IMR-90 (cell line): ENCODE data around the gene TMEM130. TPM values are rescaled to one million over a fixed set of nuclear protein-coding genes. Genes with fewer than 3 reads are reported as not detected.

ENCODE experiments used
- ATAC-seq: fragments of 200-7000 bp; cut with Tn5 transposase; 2 replicates; pipeline ENCODE4 v1.9.1; 2020; ENCODE audit warnings: low read depth, mild to moderate bottlenecking, moderate library complexity
- BruUV-seq: library from RNA; stranded (reverse); fragments of 400-500 nt; replicated peaks from 2 replicates; lab custom pipeline; 2021; lab: Mats Ljungman, UMichigan
- CTCF ChIA-PET: fragments of 300-600 bp; formaldehyde crosslinking; extraction: SDS; loops from one replicate; lab custom pipeline; 2021; ENCODE audit warnings: antibody characterized with exemption; lab: Yijun Ruan, JAX
- POLR2A ChIA-PET: fragments of 300-600 bp; sonication (Branson Sonifier 250); formaldehyde crosslinking; loops from one replicate; lab custom pipeline; 2022; ENCODE audit warnings: antibody characterized with exemption; ENCODE audit not compliant: unreplicated experiment; lab: Charles Lee
- DNase-seq: peaks from one replicate; pipeline ENCODE4 v3.0.0; 2013
- H2AFZ ChIP-seq: replicated peaks from 2 replicates; pipeline ENCODE3; 2013; ENCODE audit warnings: low read length, mild to moderate bottlenecking; ENCODE audit not compliant: poor library complexity
- H2AK5ac ChIP-seq: 2 replicates; pipeline ENCODE4 v1.6.1; 2013; ENCODE audit warnings: low read depth, low read length, inconsistent platforms
- H2AK9ac ChIP-seq: replicated peaks from 2 replicates; pipeline ENCODE3; 2013; ENCODE audit warnings: mild to moderate bottlenecking, low read depth, low read length, moderate library complexity; ENCODE audit not compliant: poor library complexity
- H2BK120ac ChIP-seq: 2 replicates; pipeline ENCODE4 v1.6.1; 2013; ENCODE audit warnings: low read depth, low read length, inconsistent platforms
- H2BK15ac ChIP-seq: 3 replicates; pipeline ENCODE4 v1.6.1; 2013; ENCODE audit warnings: low read depth, low read length, inconsistent platforms
- H2BK20ac ChIP-seq: 2 replicates; pipeline ENCODE4 v1.6.1; 2013; ENCODE audit warnings: low read depth, mild to moderate bottlenecking, inconsistent platforms, low read length, moderate library complexity
- H2BK5ac ChIP-seq: 2 replicates; pipeline ENCODE4 v1.6.1; 2013; ENCODE audit warnings: mild to moderate bottlenecking, low read depth, low read length, inconsistent platforms; ENCODE audit not compliant: poor library complexity, severe bottlenecking
- H3K14ac ChIP-seq: replicated peaks from 2 replicates; pipeline ENCODE4 v1.6.1; 2013; ENCODE audit warnings: low read depth, low read length, inconsistent platforms
- H3K18ac ChIP-seq: 2 replicates; pipeline ENCODE4 v1.6.1; 2013; ENCODE audit warnings: low read depth, low read length, control low read depth
- H3K23ac ChIP-seq: 2 replicates; pipeline ENCODE4 v1.6.1; 2013; ENCODE audit warnings: low read depth, low read length, inconsistent platforms
- H3K27ac ChIP-seq: 2 replicates; pipeline ENCODE4 v1.5.1; 2013; ENCODE audit warnings: mild to moderate bottlenecking, control low read depth, low read length; ENCODE audit not compliant: insufficient read depth
- H3K27me3 ChIP-seq: 2 replicates; pipeline ENCODE4 v1.6.1; 2013; ENCODE audit warnings: low read length; ENCODE audit not compliant: control insufficient read depth, insufficient read depth
- H3K36me3 ChIP-seq: 2 replicates; pipeline ENCODE4 v1.6.1; 2013; ENCODE audit warnings: low read length, mixed read lengths; ENCODE audit not compliant: control insufficient read depth, insufficient read depth
- H3K4ac ChIP-seq: 2 replicates; pipeline ENCODE4 v1.6.1; 2013; ENCODE audit warnings: low read depth, low read length, inconsistent platforms
- H3K4me1 ChIP-seq: 2 replicates; pipeline ENCODE4 v1.6.1; 2013; ENCODE audit warnings: low read length, mixed read lengths; ENCODE audit not compliant: control insufficient read depth, insufficient read depth
- H3K4me2 ChIP-seq: 2 replicates; pipeline ENCODE4 v1.6.1; 2013; ENCODE audit warnings: low read depth, mild to moderate bottlenecking, control low read depth, low read length, moderate library complexity
- H3K4me3 ChIP-seq: 2 replicates; pipeline ENCODE4 v1.5.1; 2013; ENCODE audit warnings: low read depth, mild to moderate bottlenecking, control low read depth, low read length, moderate library complexity; ENCODE audit not compliant: insufficient read depth
- H3K56ac ChIP-seq: 2 replicates; pipeline ENCODE4 v1.6.1; 2013; ENCODE audit warnings: low read length, inconsistent platforms; ENCODE audit not compliant: insufficient read depth; ENCODE audit errors: extremely low read depth
- H3K79me1 ChIP-seq, 2 experiments: 2 replicates each; pipeline ENCODE4 v1.6.1; 2013; ENCODE audit warnings: low read length in 2 of 2, inconsistent platforms in 1 of 2, low read depth in 1 of 2
- H3K9ac ChIP-seq: 2 replicates; pipeline ENCODE4 v1.6.1; 2013; ENCODE audit warnings: low read depth, low read length, control low read depth
- H3K9me1 ChIP-seq: 2 replicates; pipeline ENCODE4 v1.6.1; 2013; ENCODE audit warnings: low read length, inconsistent platforms; ENCODE audit not compliant: insufficient read depth
- H3K9me3 ChIP-seq: 2 replicates; pipeline ENCODE4 v1.6.1; 2013; ENCODE audit warnings: low read length; ENCODE audit not compliant: control insufficient read depth, insufficient read depth
- H4K20me1 ChIP-seq: 2 replicates; pipeline ENCODE4 v1.6.1; 2013; ENCODE audit warnings: low read length, inconsistent platforms; ENCODE audit not compliant: insufficient read depth
- H4K5ac ChIP-seq: 2 replicates; pipeline ENCODE4 v1.6.1; 2013; ENCODE audit warnings: mild to moderate bottlenecking, low read depth, low read length, control low read depth
- H4K8ac ChIP-seq, 2 experiments: 2 replicates each; pipeline ENCODE4 v1.6.1; 2013; ENCODE audit warnings: low read depth in 2 of 2, low read length in 2 of 2, control low read depth in 1 of 2, inconsistent platforms in 1 of 2
- H4K91ac ChIP-seq: 2 replicates; pipeline ENCODE4 v1.6.1; 2013; ENCODE audit warnings: low read depth, low read length, inconsistent platforms; ENCODE audit not compliant: insufficient read depth
- BHLHE40 ChIP-seq: fragments of 150-350 bp; IDR thresholded peaks from 2 replicates; pipeline ENCODE4 v1.6.1; 2016; ENCODE audit warnings: mild to moderate bottlenecking, low read depth, low read length
- CEBPB ChIP-seq: IDR thresholded peaks from 2 replicates; pipeline ENCODE4 v1.6.1; 2012; ENCODE audit warnings: low read depth, low read length, improper control_type of control experiment
- CHD1 ChIP-seq: IDR thresholded peaks from 2 replicates; pipeline ENCODE4 v1.6.1; 2012; ENCODE audit warnings: low read depth, low read length, improper control_type of control experiment
- ELK1 ChIP-seq: fragments of 150-350 bp; IDR thresholded peaks from 2 replicates; pipeline ENCODE4 v1.6.1; 2016; ENCODE audit warnings: low read depth, mild to moderate bottlenecking, low read length, moderate library complexity, borderline replicate concordance
- FOS ChIP-seq: fragments of 150-350 bp; IDR thresholded peaks from 2 replicates; pipeline ENCODE4 v1.6.1; 2016; ENCODE audit warnings: low read depth, low read length
- MAFK ChIP-seq: IDR thresholded peaks from 2 replicates; pipeline ENCODE4 v1.6.1; 2012; ENCODE audit warnings: low read depth, low read length, improper control_type of control experiment
- MAZ ChIP-seq: IDR thresholded peaks from 2 replicates; pipeline ENCODE4 v1.6.1; 2012; ENCODE audit warnings: low read depth, mild to moderate bottlenecking, low read length, improper control_type of control experiment, moderate library complexity, borderline replicate concordance
- MXI1 ChIP-seq: IDR thresholded peaks from 2 replicates; pipeline ENCODE4 v1.6.1; 2012; ENCODE audit warnings: low read depth, mild to moderate bottlenecking, low read length, moderate library complexity, borderline replicate concordance
- NFE2L2 ChIP-seq: fragments of 150-350 bp; IDR thresholded peaks from 2 replicates; pipeline ENCODE4 v1.6.1; 2016; ENCODE audit warnings: low read depth, mild to moderate bottlenecking, low read length
- POLR2A ChIP-seq: IDR thresholded peaks from 2 replicates; pipeline ENCODE4 v1.6.1; 2012; ENCODE audit warnings: mild to moderate bottlenecking, low read depth, low read length
- RAD21 ChIP-seq: IDR thresholded peaks from 2 replicates; pipeline ENCODE4 v1.6.1; 2012; ENCODE audit warnings: low read length, improper control_type of control experiment
- RCOR1 ChIP-seq: IDR thresholded peaks from 2 replicates; pipeline ENCODE4 v1.6.1; 2012; ENCODE audit warnings: mild to moderate bottlenecking, low read length, improper control_type of control experiment; ENCODE audit not compliant: insufficient replicate concordance
- RFX5 ChIP-seq: IDR thresholded peaks from 2 replicates; pipeline ENCODE4 v1.8.0; 2012; ENCODE audit warnings: low read depth, mild to moderate bottlenecking, low read length, moderate library complexity
- SMC3 ChIP-seq: fragments of 150-350 bp; IDR thresholded peaks from 2 replicates; pipeline ENCODE4 v1.6.1; 2016; ENCODE audit warnings: low read depth, mild to moderate bottlenecking, antibody characterized with exemption, low read length, moderate library complexity
- USF2 ChIP-seq: fragments of 150-350 bp; IDR thresholded peaks from 2 replicates; pipeline ENCODE4 v1.6.1; 2017; ENCODE audit warnings: mild to moderate bottlenecking, antibody characterized with exemption, low read length, low read depth
- WGBS, 2 experiments: methylation state at CpG; one replicate each; pipeline versions ENCODE4 v1.1.5 to v1.1.7; 2013; ENCODE audit warnings: missing lambda C conversion rate in 2 of 2; ENCODE audit not compliant: insufficient read length in 1 of 2; ENCODE audit errors: extremely low coverage in 2 of 2; 5-methylcytosine and 5-hydroxymethylcytosine counted together
- dilution Hi-C: fragments of 300-500 bp; cut with HindIII; formaldehyde crosslinking; loops from one replicate; pipeline ENCODE4 v1.14.3; 2018; ENCODE audit warnings: low sequenced_read_pairs; ENCODE audit not compliant: unreplicated experiment
- in situ Hi-C: fragments of 300-500 bp; cut with MboI; formaldehyde crosslinking; loops from 3 replicates; pipeline ENCODE4 v1.14.3; 2019; ENCODE audit warnings: low sequenced_read_pairs, inconsistent platforms, mixed read lengths
- intact Hi-C: fragments of 100-400 bp; cut with micrococcal nuclease; formaldehyde crosslinking; loops from 2 replicates; pipeline ENCODE4 v1.10.0; 2022
- polyA plus RNA-seq, 3 experiments: library from polyadenylated mRNA; depleted of rRNA; stranded (reverse); fragments of >200 nt; gene quantifications; 2 replicates each; pipeline ENCODE4 v1.2.3, GENCODE V29; 2012; ENCODE audit warnings: low replicate concordance in 1 of 3
- total RNA-seq: library from RNA; depleted of rRNA; stranded (reverse); fragments of >200 nt; gene quantifications from 2 replicates; pipeline ENCODE4 v1.2.3, GENCODE V29; 2012
- TF ChIP-seq, protein P1 (sequence below): conservative IDR thresholded peaks from 2 replicates; pipeline ENCODE4 v1.5.1; 2012; ENCODE audit warnings: mild to moderate bottlenecking, low read depth, low read length, improper control_type of control experiment

TMEM130 gene
- total and polyA plus RNA-seq, 2 of the 4 experiments (the other 2 are of a cell fraction) = 1.1 to 14.8 TPM

GRCh38 chr7:98908585-98908984 is 38.8 kb upstream of the TMEM130 start:
- peaks cover 70% of the 10 kb centered on the region for H3K36me3 ChIP-seq
- intact Hi-C loops = no loop called here
- CTCF ChIA-PET = interaction anchor here (0.9 kb wide), 1 partner anchor 18 kb away, joined by 3 read pairs; no protein-coding TSS in a partner anchor

More at GRCh38 chr7:98908585-98908984, 38.8 kb upstream of the TMEM130 start:
- no peak overlapping the region for H3K4me3 ChIP-seq
- H2BK120ac ChIP-seq = no peak overlapping the region
- no peak overlapping the region for H2AK9ac ChIP-seq
- H3K23ac ChIP-seq = no peak overlapping the region
- H2AK5ac ChIP-seq = no peak overlapping the region
- no peak overlapping the region for H2BK15ac ChIP-seq
- H3K56ac ChIP-seq = no peak overlapping the region
- no peaks in the 10 kb centered on the region for H3K9me3 ChIP-seq
- in situ Hi-C loops (no loop called here), dilution Hi-C loops (no loop called here)
- no peak overlapping the region for H2BK20ac ChIP-seq
- no peak overlapping the region for H3K4ac ChIP-seq
- peaks cover under 1 to 5% of the 10 kb centered on the region in 2 experiments; a peak in 3 of 4 replicates for H3K79me1 ChIP-seq
- H4K8ac ChIP-seq = no peak overlapping the region
- H3K9ac ChIP-seq = no peak overlapping the region
- H4K20me1 ChIP-seq = peaks cover 6% of the 10 kb centered on the region; the same call in 1 of the 2 replicates
- no peak overlapping the region for H2BK5ac ChIP-seq
- TF ChIP-seq USF2 (no peak), RCOR1 (no peak), CHD1 (no peak), CEBPB (no peak), NFE2L2 (no peak), SMC3 (no peak), MAFK (no peak), ELK1 (no peak), BHLHE40 (no peak), FOS (no peak), RAD21 (no peak), MXI1 (no peak), POLR2A (no peak), MAZ (no peak), RFX5 (no peak)
- TF ChIP-seq, protein P1, sequence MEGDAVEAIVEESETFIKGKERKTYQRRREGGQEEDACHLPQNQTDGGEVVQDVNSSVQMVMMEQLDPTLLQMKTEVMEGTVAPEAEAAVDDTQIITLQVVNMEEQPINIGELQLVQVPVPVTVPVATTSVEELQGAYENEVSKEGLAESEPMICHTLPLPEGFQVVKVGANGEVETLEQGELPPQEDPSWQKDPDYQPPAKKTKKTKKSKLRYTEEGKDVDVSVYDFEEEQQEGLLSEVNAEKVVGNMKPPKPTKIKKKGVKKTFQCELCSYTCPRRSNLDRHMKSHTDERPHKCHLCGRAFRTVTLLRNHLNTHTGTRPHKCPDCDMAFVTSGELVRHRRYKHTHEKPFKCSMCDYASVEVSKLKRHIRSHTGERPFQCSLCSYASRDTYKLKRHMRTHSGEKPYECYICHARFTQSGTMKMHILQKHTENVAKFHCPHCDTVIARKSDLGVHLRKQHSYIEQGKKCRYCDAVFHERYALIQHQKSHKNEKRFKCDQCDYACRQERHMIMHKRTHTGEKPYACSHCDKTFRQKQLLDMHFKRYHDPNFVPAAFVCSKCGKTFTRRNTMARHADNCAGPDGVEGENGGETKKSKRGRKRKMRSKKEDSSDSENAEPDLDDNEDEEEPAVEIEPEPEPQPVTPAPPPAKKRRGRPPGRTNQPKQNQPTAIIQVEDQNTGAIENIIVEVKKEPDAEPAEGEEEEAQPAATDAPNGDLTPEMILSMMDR = no peak
- WGBS, 2 experiments = 84% methylated on average over 5 of the region's 19 CpGs; no CpG with 5 or more reads in 1 of the 2 experiments
- H3K14ac ChIP-seq = no peak overlapping the region
- H3K9me1 ChIP-seq = no peaks in the 10 kb centered on the region
- H3K27me3 ChIP-seq = no peaks in the 10 kb centered on the region
- no peak overlapping the region for H4K91ac ChIP-seq
- DNase-seq = no peak
- no peaks in the 10 kb centered on the region for H3K4me1 ChIP-seq
- POLR2A ChIA-PET = no interaction called here
- no TSS peak for BruUV-seq
- no peak overlapping the region for H2AFZ ChIP-seq
- no peak overlapping the region for H3K18ac ChIP-seq
- ATAC-seq = no peak
- no peak overlapping the region for H3K4me2 ChIP-seq
- H3K27ac ChIP-seq = no peak overlapping the region
- no peak overlapping the region for H4K5ac ChIP-seq
